Type B pancreatic cell (in vitro differentiated cells): ENCODE results near the gene TLDC2. TPM values are rescaled to one million over a fixed set of nuclear protein-coding genes. Genes with fewer than 3 reads are reported as not detected.
"Not testable (repeated sequence)": the region's sequence is repeated elsewhere in the genome, so short reads cannot be mapped to it uniquely, and the experiment has no call there.

Experiments
- DNase-seq: peaks from one replicate; pipeline ENCODE4 v3.0.0; 2021; ENCODE audit warnings: mixed read lengths; ENCODE audit not compliant: unreplicated experiment; ENCODE audit errors: extremely low spot score
- H3K27ac Mint-ChIP-seq: 2 replicates; pipeline ENCODE4 v1.8.0; 2021; ENCODE audit warnings: mild to moderate bottlenecking, mixed read lengths
- H3K27me3 Mint-ChIP-seq: 2 replicates; pipeline ENCODE4 v1.8.0; 2021; ENCODE audit warnings: mixed read lengths
- H3K36me3 Mint-ChIP-seq: 2 replicates; pipeline ENCODE4 v1.8.0; 2021; ENCODE audit warnings: mixed read lengths
- H3K4me1 Mint-ChIP-seq: one replicate; pipeline ENCODE4 v1.8.0; 2021; ENCODE audit warnings: mixed read lengths; ENCODE audit not compliant: unreplicated experiment
- H3K4me3 Mint-ChIP-seq: 2 replicates; pipeline ENCODE4 v1.8.0; 2021; ENCODE audit warnings: mild to moderate bottlenecking, mixed read lengths
- H3K9me3 Mint-ChIP-seq: 2 replicates; pipeline ENCODE4 v1.8.0; 2021; ENCODE audit warnings: mixed read lengths
- total RNA-seq: library from RNA; stranded (reverse); gene quantifications from 2 replicates; pipeline ENCODE4 v1.2.1, GENCODE V29; 2021; ENCODE audit warnings: low replicate concordance
- TF ChIP-seq, protein P1 (sequence below): fragments of 200-600 bp; sonication (generic); conservative IDR thresholded peaks from 2 replicates; pipeline ENCODE4 v1.5.0; 2021; ENCODE audit warnings: antibody characterized with exemption, mild to moderate bottlenecking

TLDC2 gene
- total RNA-seq, 1 donor from 2014 or later: 0.75 TPM

DNA sequence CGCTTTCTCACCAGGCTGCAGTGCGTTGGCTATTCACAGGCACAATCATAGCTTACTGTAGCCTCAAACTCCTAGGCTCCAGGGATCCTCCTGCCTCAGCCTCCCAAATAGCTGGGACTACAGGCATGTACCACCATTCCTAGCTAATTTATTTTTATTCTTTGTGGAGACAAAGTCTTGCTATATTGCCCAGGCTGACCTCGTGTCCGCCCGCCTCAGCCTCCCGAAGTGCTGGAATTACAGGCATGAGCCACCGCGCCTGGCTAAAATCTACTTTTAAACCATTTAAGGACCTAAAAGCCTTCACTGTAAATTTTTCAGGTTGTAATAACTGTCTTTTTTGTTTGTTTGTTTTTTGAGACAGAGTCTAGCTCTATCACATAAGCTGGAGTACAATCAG lies 60.4 kb downstream of the TLDC2 start:
- no peak for DNase-seq
- H3K27me3 Mint-ChIP-seq: no peaks in the 10 kb centered on the region
- no peak overlapping the region for H3K27ac Mint-ChIP-seq
- no peaks in the 10 kb centered on the region for H3K36me3 Mint-ChIP-seq
- TF ChIP-seq, protein P1, sequence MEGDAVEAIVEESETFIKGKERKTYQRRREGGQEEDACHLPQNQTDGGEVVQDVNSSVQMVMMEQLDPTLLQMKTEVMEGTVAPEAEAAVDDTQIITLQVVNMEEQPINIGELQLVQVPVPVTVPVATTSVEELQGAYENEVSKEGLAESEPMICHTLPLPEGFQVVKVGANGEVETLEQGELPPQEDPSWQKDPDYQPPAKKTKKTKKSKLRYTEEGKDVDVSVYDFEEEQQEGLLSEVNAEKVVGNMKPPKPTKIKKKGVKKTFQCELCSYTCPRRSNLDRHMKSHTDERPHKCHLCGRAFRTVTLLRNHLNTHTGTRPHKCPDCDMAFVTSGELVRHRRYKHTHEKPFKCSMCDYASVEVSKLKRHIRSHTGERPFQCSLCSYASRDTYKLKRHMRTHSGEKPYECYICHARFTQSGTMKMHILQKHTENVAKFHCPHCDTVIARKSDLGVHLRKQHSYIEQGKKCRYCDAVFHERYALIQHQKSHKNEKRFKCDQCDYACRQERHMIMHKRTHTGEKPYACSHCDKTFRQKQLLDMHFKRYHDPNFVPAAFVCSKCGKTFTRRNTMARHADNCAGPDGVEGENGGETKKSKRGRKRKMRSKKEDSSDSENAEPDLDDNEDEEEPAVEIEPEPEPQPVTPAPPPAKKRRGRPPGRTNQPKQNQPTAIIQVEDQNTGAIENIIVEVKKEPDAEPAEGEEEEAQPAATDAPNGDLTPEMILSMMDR: no peak
- H3K4me3 Mint-ChIP-seq: no peak overlapping the region
- H3K9me3 Mint-ChIP-seq: no peaks in the 10 kb centered on the region
- no peaks in the 10 kb centered on the region for H3K4me1 Mint-ChIP-seq

DNA sequence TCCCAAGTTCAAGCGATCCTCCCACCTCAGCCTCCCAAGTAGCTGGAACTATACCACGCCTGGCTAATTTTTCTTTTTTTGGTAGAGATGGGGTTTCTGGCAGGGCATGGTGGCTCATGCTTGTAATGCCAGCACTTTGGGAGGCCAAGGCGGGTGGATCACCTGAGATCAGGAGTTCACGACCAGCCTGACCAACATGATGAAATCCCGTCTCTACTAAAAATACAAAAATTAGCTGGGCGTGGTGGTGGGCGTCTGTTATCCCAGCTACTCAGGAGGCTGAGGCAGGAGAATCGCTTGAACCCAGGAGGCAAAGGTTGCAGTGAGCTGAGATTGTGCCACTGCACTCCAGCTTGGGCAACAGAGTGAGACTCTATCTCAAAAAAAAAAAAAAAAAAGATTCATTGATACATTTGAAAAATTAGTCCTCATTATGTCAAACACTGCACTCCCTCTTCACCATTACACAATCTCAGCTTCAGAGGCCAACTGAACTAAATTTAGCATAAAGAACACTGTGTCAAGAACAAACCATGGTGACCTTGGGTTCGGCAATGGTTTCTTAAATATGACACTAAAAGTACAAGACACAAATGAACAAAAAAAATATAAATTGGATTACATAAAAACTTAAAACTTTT lies 60.9 kb downstream of the TLDC2 start:
- H3K27me3 Mint-ChIP-seq, H3K27ac Mint-ChIP-seq, H3K4me1 Mint-ChIP-seq, H3K9me3 Mint-ChIP-seq, DNase-seq, H3K36me3 Mint-ChIP-seq, H3K4me3 Mint-ChIP-seq: not testable (repeated sequence)

DNA sequence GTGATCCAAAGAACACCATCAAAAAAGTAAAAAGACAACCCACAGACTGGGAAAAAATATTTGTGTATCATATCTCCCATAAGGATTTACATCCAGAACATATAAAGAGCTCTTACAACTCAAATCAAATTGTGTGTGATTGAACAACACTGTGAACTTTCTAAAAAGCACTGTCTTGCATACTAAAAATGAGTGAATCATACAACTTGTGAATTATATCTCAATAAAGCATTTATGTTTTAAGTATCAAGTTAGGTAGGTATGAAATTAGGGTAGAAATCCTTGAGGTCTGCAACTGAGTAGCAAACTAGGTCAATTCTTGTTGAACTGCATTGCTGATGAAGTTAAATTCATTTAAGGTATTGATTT lies 61.4 kb downstream of the TLDC2 start:
- H3K4me3 Mint-ChIP-seq: no peak overlapping the region

DNA sequence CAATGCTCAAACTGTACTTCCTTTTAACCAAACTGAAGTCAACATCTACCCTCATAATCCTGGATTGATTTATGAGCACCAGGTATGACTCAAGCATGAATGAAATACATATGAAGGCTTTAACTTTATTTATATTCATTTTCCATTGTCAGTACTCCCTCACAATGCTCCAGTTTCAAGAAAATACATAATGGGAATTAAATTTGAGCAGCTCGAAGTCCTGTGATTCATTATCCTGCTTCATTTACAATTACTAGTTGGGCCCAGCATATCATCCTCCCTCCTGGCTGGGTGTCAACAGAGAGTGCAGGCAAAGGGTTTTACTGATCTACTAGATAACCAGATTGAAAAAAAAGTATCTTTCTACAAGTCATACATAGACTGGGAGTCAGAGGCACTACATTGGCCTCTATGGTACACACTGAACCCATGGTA lies 65.5 kb downstream of the TLDC2 start:
- no peak overlapping the region for H3K4me3 Mint-ChIP-seq
- TF ChIP-seq, protein P1: no peak
- H3K27ac Mint-ChIP-seq: peak overlapping the region; percentile 11
- no peak for DNase-seq
- peaks cover 4% of the 10 kb centered on the region for H3K4me1 Mint-ChIP-seq
- H3K9me3 Mint-ChIP-seq: no peaks in the 10 kb centered on the region
- H3K36me3 Mint-ChIP-seq: no peaks in the 10 kb centered on the region
- H3K27me3 Mint-ChIP-seq: no peaks in the 10 kb centered on the region

More for the DNA sequence above, 61.4 kb downstream of the TLDC2 start:
- TF ChIP-seq, protein P1: no peak
- H3K27ac Mint-ChIP-seq: no peak overlapping the region
- no peaks in the 10 kb centered on the region for H3K4me1 Mint-ChIP-seq
- H3K9me3 Mint-ChIP-seq: no peaks in the 10 kb centered on the region
- H3K36me3 Mint-ChIP-seq: no peaks in the 10 kb centered on the region
- no peaks in the 10 kb centered on the region for H3K27me3 Mint-ChIP-seq
- no peak for DNase-seq

Other genes starting within 250 kb of the TLDC2 start
- gene SLA2, start 229.9 kb upstream of the TLDC2 start, total RNA-seq: not detected in 2 replicates
- gene NDRG3, start 130.0 kb upstream of the TLDC2 start, total RNA-seq: 24.9 and 31.5 TPM in 2 replicates
- gene DSN1, start 102.4 kb upstream of the TLDC2 start, total RNA-seq: 20.0 and 24.1 TPM in 2 replicates
- gene SAMHD1, start 75.6 kb downstream of the TLDC2 start, total RNA-seq: 33.4 and 52.6 TPM in 2 replicates
- 7.6 and 16.0 TPM in 2 replicates for gene RBL1, start 219.9 kb downstream of the TLDC2 start, total RNA-seq